ENCODE measurements around the gene TMEM240.
"Not testable (repeated sequence)": the region's sequence is repeated elsewhere in the genome, so short reads cannot be mapped to it uniquely, and the experiment has no call there.

- not testable (repeated sequence) for TF ChIP-seq EZH2phosphoT487 (IDR thresholded peaks at IDR 0.05; ENCODE audit: borderline replicate concordance, low read depth, low read length); CTCF (conservative IDR thresholded peaks at IDR 0.05; ENCODE audit: low read length)
Measured at GRCh38 chr1:1524750-1525383, 15.6 kb downstream of the TMEM240 start.
